SH-SY5Y (cell line): Measurements from ENCODE around the gene SIGLEC5.

ENCODE experiments used
- GATA2 ChIP-seq: IDR thresholded peaks from 2 replicates; pipeline ENCODE4 v1.6.1; 2011; ENCODE audit warnings: mild to moderate bottlenecking, low read depth, low read length
- GATA3 ChIP-seq: IDR thresholded peaks from 2 replicates; pipeline ENCODE4 v1.6.1; 2011; ENCODE audit warnings: low read depth, mild to moderate bottlenecking, low read length, moderate library complexity

Gene SIGLEC5

DNA sequence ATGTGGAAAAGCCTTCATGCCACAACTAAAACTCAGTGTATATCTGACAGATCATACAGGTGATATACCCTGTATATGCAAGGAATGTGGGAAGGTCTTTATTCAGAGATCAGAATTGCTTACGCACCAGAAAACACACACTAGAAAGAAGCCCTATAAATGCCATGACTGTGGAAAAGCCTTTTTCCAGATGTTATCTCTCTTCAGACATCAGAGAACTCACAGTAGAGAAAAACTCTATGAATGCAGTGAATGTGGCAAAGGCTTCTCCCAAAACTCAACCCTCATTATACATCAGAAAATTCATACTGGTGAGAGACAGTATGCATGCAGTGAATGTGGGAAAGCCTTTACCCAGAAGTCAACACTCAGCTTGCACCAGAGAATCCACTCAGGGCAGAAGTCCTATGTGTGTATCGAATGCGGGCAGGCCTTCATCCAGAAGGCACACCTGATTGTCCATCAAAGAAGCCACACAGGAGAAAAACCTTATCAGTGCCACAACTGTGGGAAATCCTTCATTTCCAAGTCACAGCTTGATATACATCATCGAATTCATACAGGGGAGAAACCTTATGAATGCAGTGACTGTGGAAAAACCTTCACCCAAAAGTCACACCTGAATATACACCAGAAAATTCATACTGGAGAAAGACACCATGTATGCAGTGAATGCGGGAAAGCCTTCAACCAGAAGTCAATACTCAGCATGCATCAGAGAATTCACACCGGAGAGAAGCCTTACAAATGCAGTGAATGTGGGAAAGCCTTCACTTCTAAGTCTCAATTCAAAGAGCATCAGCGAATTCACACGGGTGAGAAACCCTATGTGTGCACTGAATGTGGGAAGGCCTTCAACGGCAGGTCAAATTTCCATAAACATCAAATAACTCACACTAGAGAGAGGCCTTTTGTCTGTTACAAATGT, 42.7 kb downstream of the SIGLEC5 start:
- TF ChIP-seq GATA2 (no peak), GATA3 (no peak)

DNA sequence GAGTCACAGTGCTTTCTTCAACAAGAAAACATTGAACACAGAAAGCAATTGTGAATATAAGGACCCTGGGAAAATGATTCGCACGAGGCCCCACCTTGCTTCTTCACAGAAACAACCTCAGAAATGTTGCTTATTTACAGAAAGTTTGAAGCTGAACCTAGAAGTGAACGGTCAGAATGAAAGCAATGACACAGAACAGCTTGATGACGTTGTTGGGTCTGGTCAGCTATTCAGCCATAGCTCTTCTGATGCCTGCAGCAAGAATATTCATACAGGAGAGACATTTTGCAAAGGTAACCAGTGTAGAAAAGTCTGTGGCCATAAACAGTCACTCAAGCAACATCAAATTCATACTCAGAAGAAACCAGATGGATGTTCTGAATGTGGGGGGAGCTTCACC, 43.4 kb downstream of the SIGLEC5 start:
- TF ChIP-seq GATA2, result no peak
- no peak for TF ChIP-seq GATA3

DNA sequence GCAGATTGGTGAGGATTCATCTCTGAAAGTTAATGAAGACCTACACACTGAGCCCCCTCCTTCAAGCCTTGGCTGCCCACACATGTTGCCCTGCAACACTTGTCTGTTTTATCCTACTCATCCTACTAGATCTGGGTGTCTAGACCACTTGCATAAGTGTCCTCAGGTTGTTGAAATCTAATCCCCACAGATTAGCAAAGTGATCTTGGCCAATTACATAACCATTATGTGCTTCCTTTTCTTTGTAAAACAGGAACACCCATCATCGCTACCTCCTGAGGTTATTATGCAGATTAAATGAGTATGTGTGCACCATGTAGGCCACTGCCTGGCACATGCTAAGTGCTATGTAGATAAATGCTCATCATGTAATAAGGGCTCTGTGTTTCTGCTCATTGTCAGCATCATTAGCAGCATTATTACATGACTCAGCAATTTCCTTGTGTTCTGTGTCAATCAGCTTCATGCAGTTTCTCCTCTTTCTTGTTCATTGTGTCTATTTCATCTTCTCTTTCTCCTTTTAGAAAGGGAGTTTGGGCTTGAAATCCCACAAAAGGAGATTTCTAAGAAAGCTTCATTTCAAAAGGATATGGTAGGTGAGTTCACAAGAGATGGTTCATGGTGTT, 44.0 kb downstream of the SIGLEC5 start:
- TF ChIP-seq GATA2 (no peak), GATA3 (no peak)

DNA sequence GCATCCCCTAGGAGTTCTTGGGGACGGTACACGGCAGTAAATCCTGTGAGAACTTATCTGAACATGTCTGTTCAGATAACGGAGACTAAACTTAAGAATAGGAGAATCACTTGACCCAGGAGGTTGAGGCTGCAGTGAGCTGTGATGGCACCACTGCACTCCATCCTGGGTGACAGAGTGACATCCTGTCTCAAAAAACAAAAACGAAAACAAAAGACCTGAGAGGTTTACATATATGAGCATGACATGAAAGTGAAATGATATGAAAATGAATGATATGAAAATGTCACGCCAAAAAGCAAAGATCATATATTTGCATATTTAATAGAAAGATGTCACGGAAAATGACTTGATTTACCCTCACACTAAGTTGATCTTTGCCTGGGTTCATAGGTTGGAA, 53.4 kb downstream of the SIGLEC5 start:
- TF ChIP-seq GATA2 (no peak), GATA3 (no peak)

DNA sequence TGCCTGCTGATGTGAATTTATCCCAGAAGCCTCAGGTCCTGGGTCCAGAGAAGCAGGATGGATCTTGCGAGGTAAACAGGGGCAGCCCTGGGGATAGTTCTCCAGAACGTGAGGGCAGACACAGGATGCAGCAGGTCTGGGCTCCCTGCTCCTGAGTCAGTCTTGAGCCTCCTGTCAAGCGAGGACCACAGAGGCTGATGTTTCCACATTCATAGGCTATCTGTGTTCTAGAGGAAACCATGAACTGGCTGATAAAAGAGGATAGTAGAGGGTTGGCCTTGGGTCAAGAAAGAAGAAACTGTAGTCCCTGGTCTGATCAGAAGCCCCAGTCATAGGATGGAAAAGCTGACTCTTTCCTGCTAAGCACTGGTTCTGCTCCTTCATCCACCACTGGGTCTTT, 56.9 kb downstream of the SIGLEC5 start:
- no peak for TF ChIP-seq GATA3
- no peak for TF ChIP-seq GATA2

DNA sequence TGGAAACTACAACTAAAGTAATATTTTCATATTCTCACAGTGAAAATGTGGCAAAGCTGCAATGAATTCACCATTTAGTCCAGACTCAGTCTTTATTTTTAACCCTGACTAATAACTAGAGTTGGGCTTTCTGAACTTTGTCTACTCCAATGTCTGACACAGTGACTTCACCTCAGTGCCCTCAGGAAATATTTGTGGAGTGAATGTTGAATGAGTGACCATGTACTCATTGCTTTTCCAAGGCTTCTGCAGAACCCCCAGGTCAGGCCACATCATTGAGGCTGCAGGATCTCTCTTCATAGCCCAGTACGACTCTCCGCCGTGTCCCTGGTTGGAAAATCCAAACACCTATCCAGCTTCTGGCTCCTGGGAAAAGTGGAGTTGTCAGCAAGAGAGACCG, 57.3 kb downstream of the SIGLEC5 start:
- no peak for TF ChIP-seq GATA3

DNA sequence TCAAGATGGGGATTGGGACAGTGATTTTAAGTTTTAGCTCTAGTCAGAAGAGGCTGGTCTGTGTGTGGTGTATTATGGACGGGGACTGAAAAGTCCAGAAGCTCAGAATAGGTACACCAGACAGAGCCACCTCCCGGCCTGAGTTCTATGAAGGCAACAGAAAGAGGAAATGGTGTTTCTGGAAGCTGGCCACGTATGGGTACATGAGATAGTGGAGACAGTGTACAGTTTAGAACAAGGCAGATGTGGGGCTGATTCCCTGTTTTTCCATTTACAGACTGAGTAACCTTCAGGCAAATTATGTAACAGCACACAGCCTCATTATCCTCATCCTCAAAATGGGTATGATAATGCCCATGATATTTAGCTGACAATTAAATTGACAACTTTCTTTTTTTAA, 57.8 kb downstream of the SIGLEC5 start:
- TF ChIP-seq GATA3, result no peak
- no peak for TF ChIP-seq GATA2

DNA sequence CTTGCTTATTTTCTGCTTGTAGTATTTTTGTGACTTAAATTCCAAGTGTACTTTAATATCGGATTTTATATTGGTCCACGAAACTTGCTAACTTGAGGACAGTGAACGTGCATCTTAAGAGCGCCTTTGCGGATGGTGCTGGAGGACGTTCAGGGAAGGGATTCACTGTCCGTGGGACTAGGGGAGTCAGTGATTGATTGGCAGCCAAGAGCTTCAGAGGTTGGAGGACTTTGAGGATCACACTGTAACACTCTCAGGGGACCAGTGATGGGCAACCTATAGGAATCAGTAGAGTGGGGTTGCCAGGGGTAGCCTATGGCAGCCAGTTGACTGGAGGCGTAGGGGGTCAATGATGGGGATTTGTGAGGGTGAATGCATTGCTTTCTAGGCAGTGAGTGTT, 58.6 kb downstream of the SIGLEC5 start:
- TF ChIP-seq GATA2 (no peak), GATA3 (no peak)

DNA sequence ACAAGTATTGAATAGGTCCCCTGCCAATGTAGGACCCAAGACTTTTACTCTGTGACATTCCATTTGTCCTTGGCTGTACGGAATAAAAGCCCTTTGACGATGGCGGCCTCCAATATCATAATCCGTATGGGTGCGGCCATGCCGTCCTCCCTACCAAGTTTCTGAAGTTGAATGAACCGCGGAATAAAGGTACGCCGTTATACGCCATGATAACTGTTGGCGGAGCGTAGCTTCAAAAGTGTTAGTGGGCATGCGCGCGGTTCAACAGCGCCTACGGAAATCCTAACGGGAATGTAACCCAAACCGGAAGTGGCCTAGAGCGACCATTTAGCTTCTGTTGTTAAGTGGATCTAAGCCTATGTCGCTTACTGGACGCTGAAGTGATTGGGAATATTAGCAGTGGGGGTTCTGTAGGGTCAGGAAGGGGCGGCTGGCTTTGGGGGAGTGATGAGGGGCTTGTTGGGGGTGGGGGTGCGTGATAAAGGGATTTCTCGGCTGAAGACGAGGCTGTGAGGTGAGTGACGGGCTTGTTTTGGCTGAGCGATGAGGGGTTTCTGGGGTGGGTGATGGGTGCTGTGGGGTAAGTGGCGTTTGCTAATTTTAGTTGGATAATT, 59.1 kb downstream of the SIGLEC5 start, which contains the start of gene ZNF175:
Gene ZNF175 (plus strand): TSS at position 322 of the 614 bp plus-strand sequence. CDS start 2,047 bp downstream, outside the sequence.
- TF ChIP-seq GATA2 (no peak), GATA3 (no peak)

DNA sequence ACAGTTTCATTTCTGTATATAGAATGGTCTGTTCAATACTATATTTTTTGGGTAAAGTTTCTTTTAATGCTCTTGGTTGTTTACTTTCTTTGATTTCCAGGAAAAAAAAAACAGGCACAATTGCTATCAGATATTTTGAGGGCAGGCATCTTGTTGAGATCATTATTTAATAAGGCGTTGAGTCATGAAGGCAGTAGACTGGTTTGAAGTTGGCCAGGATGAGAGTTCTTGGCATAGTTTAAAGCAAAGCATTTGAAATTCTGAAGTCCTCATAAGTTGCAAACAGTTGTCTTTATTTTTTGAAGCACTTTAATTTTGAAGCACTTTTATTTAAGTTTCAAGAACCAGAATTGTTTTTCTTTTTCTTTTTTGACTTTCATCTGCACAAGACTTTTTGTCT, 61.7 kb downstream of the SIGLEC5 start:
- TF ChIP-seq GATA2, result no peak
- no peak for TF ChIP-seq GATA3

DNA sequence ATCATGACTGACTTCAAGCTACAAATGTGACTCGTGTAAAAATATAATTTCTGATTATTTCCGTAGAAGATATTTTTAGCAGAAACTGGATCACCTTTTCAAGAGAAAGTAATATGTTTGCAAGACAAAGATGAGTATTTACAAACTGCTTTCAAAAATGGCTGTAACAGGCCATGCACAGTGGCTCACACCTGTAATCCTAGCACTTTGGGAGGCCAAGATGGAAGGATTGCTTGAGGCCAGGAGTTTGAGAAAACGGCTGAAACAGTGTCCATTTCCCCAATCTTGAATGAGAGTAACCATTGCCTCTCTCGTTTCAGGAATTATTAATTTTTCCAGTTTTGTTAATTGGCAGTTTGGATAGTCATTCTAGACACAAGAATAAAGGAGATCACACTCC, 62.6 kb downstream of the SIGLEC5 start:
- TF ChIP-seq GATA2 (no peak), GATA3 (no peak)

DNA sequence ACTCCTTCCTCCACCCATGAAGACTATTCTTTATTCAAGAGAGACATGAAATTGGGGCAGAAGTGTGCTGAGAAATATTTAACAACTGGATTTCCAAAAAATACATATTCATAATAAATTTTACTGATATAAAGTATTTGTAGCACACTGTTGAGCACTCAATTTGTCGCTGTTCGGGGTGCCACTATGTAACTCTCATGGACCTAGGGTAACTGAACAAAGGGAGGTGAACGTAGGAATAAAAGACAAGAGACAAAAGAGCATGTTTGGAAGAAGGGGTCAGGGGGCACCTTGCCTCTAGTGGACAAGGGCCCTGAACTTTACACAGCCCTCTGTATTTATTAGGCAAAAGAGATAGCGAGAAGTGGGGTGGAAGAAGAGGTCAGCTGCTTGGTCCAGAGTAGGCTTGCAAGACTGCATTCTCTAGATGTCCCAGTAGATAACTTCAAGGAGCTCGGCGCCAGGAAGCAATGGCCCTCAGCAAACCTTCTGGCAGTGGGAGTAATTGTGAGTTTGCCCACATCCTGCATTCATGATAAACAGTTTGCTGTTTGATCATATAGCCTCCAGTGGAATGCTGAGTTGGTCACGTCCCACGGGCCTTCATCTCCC, 63.6 kb downstream of the SIGLEC5 start:
- TF ChIP-seq GATA2 (no peak), GATA3 (no peak)

DNA sequence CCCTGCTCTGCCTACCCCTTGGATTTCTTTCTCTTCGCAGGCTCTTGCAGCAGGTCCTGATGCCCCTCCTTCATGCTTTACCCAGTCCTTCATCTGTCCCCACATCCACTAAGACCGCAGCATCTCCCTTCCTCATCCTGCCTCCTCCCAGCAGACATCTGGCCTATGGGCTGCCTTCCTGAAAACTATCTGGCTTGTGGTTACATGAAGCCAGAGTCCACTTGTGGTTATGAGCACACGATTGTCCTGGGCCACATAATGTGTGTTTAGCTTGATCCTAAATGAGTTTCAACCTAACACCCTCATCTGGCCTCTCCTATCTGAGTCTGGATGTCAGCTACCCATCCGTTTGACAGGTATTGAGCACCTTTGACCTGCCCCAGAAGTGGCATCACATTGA, 64.6 kb downstream of the SIGLEC5 start:
- TF ChIP-seq GATA2, result no peak
- no peak for TF ChIP-seq GATA3

DNA sequence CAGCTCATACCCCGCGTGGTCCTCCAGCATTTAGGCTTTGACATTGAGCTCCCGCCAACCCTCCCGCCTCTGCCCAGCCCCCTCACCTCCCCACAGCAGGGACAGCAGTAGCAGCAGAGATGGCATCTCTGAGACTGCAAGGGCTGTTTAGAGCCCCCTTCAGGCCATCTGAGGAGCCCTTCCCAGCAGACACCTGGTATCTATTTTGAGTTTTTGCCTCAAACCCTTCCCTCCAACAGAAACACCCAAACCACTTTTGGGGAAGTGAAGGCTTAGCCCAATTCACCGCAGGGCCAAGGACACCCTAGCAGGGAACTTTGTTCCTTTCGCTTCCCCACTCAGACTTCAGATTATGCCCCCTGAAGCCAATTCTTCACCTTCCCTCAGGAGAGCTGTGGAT, 65.4 kb downstream of the SIGLEC5 start:
- TF ChIP-seq GATA3, result no peak
- no peak for TF ChIP-seq GATA2
